Muscle of arm (tissue), 12 donors: ENCODE results near the gene KIZ. TPM values are rescaled to one million over a fixed set of nuclear protein-coding genes. Genes with fewer than 3 reads are reported as not detected.

Experiments used
- DNase-seq: peaks from one replicate; pipeline ENCODE4 v3.0.0-alpha.2; 2013
- polyA plus RNA-seq, 12 donors: library from polyadenylated mRNA; unstranded; fragments of 120-200 nt; gene quantifications; one replicate each; pipeline ENCODE4 v1.2.1, GENCODE V29; 2013; ENCODE audit not compliant: insufficient read length in 12 of 12

KIZ gene
- polyA plus RNA-seq, 12 donors: 13.5 to 25.5 (median 16.8) TPM; not detected in 1

GRCh38 chr20:21104466-21104761, 21.5 kb upstream of the KIZ start:
- no peak for DNase-seq

- no peak for DNase-seq
These were observed 21.0 kb upstream of the KIZ start for GRCh38 chr20:21104921-21105320.

- DNase-seq: no peak
These were observed 20.3 kb upstream of the KIZ start for GRCh38 chr20:21105429-21106170.

GRCh38 chr20:21106171-21107017, 19.5 kb upstream of the KIZ start, which contains the start of gene LINC00237:
Gene LINC00237, minus strand, starts transcription at chr20:21106358.
- DNase-seq: no peak

- no peak for DNase-seq
These were observed 16.7 kb upstream of the KIZ start for GRCh38 chr20:21109144-21109543.

GRCh38 chr20:21110811-21111210, 15.1 kb upstream of the KIZ start:
- no peak for DNase-seq

GRCh38 chr20:21111416-21111815, 14.5 kb upstream of the KIZ start:
- no peak for DNase-seq

- DNase-seq: no peak
These were observed 12.2 kb upstream of the KIZ start for GRCh38 chr20:21113697-21114096.

GRCh38 chr20:21114584-21114983, 11.3 kb upstream of the KIZ start:
- no peak for DNase-seq

GRCh38 chr20:21117521-21117920, 8.4 kb upstream of the KIZ start:
- no peak for DNase-seq

- DNase-seq: no peak
These were observed 7.7 kb upstream of the KIZ start for GRCh38 chr20:21118138-21118537.

GRCh38 chr20:21118782-21119181, 7.1 kb upstream of the KIZ start:
- DNase-seq: no peak

GRCh38 chr20:21124190-21124589, 1.7 kb upstream of the KIZ start:
- no peak for DNase-seq

- DNase-seq: no peak
These were observed 622 bp upstream of the KIZ start for GRCh38 chr20:21125072-21125848.

GRCh38 chr20:21126581-21126870, 644 bp downstream of the KIZ start:
- DNase-seq: no peak

GRCh38 chr20:21127201-21127981, 1.5 kb downstream of the KIZ start:
- no peak for DNase-seq

- DNase-seq: no peak
These were observed 4.0 kb downstream of the KIZ start for GRCh38 chr20:21129861-21130260.

- DNase-seq: no peak
These were observed 7.5 kb downstream of the KIZ start for GRCh38 chr20:21133404-21133803.

- no peak for DNase-seq
These were observed 8.2 kb downstream of the KIZ start for GRCh38 chr20:21133917-21134622.

- DNase-seq: no peak
These were observed 9.1 kb downstream of the KIZ start for GRCh38 chr20:21134883-21135493.
